Ammon's horn (tissue), 1 donor: ENCODE results near the gene CFAP157.

Experiments
- DNase-seq: peaks from one replicate; pipeline ENCODE4 v3.0.0-alpha.2; 2016; ENCODE audit warnings: low spot score

The CFAP157 gene

DNA sequence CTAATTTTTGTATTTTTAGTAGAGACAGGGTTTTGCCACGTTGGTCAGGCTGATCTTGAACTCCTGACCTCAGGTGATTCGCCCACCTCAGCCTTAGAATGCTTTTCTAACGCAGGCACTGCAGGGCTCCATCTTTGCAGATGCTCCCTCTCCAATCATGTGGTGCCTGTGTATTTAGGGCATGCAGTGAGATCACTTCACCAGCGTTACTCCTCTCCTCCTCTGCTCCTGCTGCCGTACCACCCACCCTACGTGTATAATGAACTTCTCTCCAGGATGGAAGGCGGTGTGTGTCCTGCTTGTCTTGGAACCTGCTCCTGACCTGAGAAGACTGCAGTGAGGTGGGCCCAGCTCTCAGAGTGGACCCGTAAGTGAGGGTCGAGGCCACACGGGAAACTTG lies 13.6 kb upstream of the CFAP157 start:
- peak; percentile 74 for DNase-seq

GRCh38 chr9:127693697-127694096 lies 13.1 kb upstream of the CFAP157 start:
- no peak for DNase-seq

DNA sequence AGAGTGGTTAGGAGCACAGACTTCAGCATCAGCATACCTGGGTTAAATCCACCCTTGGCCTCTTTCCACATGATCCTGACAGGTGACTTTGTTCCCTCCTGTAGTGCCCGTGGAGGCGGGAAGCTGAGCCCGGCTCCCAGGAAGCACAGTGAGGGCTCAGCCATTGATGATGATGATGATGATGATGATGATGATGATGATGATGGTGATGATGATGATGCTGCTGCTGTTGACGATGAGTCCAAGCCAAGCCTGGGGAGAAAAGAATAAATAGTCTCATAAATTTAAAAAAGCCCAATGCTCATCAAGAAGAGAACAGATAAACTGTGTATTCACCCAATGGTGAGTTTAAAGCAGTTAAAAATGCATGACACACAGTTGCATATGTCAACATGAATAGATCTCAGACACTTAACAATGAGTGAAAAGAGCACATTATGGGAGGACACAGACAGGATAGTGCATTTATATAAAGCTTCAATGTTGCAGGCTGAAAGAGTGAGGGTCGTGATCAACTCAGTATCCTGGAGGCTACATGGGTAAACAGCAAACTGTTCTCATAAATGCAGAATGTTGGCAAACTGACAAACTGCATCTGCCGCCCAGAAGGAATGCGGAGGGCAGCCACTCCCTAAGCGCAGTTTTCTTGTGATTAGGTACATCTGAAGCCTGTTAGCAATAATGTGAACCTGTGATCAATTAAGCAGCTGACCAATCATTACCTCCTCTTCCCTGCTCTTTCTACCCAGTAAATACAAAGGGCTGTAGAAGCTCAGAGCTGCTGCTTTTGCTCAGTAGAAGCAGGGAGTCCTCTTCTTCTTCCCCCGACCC lies 11.7 kb upstream of the CFAP157 start:
- no peak for DNase-seq

- DNase-seq, result no peak
Observed at GRCh38 chr9:127697575-127697974, 9.2 kb upstream of the CFAP157 start.

GRCh38 chr9:127698386-127698785 lies 8.4 kb upstream of the CFAP157 start:
- DNase-seq, result no peak

DNA sequence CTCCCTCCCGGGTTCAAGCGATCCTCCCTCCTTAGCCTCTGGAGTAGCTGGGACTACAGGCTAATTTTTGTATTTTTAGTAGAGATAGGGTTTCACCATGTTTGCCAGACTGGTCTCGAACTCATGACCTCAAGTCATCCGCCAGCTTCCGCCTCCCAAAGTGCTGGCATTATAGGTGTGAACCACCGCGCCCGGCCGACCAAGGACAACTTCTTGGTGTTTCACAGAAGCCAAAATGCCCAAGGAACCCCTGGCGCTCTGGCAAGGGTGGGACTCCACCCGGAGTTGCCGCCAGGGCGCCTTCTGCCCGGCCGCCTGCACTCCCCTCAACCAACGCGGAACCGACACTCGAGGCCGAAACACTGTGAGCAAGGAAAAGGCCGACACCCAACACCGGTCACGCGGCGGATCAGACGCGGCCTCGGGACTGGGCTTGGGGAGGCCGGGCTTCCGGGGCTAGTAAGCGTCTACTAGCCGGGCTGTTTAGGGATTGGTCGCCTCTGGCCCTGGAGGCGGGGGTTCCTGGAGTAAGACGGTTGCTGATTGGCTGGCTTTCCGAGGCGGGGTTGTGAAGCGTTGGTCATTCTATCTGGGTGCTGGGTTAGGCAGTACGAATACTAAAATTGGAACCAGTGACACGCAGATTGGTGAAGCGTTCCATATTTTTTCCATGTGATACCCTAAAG lies 7.7 kb upstream of the CFAP157 start:
- DNase-seq, result peak; percentile 98

DNA sequence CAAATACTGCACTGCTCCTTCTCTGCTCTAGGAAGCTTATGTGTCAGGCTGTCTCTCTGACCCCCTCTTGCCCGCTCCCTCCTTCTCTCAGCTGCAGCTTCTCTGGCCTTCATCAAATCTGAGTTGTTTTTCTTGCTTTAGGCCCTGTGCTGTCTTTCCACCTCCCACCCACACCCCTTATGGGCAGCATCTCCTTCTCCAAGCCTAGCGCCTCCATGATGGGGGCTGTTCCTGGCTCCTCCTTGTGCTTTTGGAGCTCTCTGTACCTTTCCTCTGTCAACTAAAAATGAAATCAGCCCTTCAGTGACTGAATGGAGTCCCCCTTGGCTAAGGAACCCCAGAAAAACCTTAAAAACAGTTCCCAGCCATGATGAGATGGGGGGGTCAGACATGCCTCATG lies 6.6 kb upstream of the CFAP157 start:
- DNase-seq, result no peak

DNA sequence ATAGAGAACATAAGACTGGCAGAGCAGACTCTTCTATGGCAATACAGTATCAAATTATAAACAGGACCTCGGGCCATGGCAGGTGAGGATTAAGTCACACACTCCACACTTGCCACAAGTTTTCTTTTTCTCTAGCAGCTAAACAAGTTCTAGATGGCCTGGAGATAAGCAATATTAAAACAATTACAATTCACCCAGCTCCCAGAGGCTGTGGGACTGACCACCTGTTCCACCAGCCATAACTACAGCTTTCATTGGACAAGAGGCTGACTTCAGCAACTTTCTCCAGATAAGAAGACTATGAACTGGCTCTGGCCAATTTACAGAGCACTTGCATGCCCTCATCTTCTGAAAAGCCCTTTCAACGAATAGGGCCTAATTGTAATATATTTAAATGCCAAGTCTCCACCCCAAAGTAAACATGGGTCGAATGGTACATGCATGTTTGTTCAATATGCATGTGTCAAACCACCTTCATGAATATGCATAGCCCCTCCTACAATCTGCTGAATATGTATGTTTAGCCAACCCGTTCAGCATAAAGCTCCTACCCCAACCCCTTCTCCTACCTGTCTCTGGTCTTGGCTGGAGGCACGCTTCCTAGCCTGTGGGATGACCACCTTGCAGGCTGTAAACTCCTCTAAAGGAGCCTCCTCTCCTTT lies 6.1 kb upstream of the CFAP157 start:
- no peak for DNase-seq

DNA sequence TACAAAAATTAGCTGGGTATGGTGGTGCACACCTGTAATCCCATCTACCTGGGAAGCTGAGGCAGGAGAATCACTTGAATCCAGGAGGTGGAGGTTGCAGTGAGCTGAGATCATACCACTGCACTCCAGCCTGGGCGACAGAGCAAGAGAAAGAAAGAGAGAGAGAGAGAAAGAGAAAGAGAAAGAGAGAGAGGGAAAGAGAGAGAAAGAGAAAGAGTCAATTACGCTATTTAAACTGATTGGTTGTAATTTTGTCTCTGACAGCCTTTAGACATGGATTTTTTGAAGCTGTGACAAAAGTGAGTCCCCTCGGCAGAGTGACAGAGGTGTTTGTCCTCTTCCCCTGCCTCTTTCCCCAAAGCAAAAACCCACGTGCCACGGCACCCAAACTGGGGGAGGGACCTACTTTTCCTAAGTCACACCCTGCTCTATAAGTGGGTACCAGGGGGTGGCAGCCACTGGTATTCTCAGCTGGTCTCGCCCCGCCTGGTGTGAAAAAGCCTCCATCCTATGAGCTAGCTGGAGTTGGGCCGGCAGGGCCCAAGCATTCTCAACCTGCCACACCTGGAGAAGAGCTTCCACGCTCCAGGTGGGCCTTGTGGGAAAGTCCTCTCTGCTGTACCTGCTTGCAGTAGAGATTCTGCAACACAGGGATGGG lies 3.4 kb upstream of the CFAP157 start:
- no peak for DNase-seq

- DNase-seq, result no peak
Observed at GRCh38 chr9:127705577-127706379, 1.0 kb upstream of the CFAP157 start.

DNA sequence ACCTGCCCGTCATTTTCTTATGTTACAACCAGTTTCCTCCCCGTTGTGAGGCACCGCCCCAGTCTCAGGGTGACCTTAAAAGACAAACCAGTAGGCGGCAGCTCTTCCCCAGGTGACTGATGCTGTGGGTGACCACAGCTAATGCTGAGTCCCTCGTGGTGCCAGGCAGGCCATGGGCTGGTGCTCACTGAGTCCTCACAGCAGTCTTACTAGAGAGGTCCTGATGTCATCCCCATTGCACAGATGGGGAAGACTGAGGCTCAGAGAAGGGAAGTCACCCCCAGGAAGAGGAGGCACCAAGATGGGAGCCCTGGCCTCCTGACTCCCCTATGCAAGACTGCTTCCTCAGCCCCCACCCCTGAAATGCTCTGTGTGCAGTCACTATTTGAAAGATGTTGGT lies 978 bp downstream of the CFAP157 start:
- DNase-seq, result no peak

GRCh38 chr9:127708952-127709587 lies 2.3 kb downstream of the CFAP157 start:
- no peak for DNase-seq

- DNase-seq, result no peak
Observed at GRCh38 chr9:127710204-127710783, 3.5 kb downstream of the CFAP157 start.

DNA sequence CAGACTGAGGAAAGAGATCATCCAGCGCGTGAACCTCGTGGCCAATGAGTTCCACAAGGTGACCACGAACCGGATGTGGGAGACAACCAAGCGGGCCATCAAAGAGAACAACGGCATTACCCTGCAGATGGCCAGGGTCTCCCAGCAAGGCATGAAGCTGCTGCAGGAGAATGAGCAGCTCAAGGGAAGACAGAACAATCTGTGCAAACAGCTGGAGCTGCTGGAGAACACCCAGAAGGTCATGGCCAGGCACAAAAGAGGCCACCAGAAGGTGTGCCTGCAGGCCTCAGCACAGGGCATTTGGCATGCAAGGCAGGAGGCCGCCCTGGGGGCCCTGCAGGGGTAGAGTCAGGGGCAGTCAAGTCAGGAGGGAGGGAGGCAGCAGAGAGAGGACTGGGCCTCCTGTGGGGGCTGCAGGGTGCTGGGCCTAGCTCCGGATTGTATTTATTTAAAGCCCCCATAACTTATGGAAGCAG lies 4.5 kb downstream of the CFAP157 start:
- no peak for DNase-seq

DNA sequence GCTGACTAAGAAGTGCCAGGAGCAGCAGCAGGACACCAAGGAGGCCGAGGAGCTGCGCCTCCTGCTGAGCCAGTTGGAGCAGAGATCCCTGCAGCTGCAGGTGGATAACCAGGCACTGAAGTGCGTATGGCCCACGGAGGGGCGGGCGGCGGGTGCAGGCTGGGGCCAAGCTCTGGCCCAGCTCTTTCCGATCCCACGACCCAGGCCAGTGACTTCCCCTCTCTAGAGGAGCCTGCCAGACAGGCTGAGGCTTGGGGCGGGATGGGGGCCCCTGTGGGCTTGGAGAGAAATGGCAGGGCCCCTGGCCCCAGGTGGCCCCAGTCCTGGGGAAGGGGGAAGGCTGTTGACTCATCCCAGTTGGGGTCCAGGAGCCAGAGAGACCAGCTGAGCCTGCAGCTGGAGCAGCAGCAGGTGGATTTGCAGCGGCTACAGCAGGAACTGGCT lies 5.1 kb downstream of the CFAP157 start:
- DNase-seq, result no peak

DNA sequence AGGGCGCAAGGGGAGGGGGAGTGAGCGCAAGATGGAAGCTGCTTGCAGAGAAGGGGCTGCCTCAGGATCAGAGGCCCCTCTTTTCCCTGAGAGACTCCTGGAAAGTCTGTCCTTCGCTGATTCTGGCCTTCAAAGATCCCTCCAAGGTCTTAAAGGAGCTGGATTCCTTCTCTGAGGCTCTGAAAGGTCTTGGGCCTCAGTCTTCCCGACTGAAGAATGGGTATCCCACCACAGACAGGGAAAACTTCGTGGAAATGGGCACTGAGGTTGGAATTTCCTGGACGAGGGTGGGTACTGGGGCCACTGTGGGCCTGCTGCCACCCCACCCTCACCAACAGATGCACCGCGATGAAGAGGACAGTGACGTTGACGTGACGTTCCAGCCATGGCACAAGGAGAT lies 5.6 kb downstream of the CFAP157 start:
- DNase-seq, result no peak

GRCh38 chr9:127712867-127713266 lies 6.1 kb downstream of the CFAP157 start:
- DNase-seq, result no peak

DNA sequence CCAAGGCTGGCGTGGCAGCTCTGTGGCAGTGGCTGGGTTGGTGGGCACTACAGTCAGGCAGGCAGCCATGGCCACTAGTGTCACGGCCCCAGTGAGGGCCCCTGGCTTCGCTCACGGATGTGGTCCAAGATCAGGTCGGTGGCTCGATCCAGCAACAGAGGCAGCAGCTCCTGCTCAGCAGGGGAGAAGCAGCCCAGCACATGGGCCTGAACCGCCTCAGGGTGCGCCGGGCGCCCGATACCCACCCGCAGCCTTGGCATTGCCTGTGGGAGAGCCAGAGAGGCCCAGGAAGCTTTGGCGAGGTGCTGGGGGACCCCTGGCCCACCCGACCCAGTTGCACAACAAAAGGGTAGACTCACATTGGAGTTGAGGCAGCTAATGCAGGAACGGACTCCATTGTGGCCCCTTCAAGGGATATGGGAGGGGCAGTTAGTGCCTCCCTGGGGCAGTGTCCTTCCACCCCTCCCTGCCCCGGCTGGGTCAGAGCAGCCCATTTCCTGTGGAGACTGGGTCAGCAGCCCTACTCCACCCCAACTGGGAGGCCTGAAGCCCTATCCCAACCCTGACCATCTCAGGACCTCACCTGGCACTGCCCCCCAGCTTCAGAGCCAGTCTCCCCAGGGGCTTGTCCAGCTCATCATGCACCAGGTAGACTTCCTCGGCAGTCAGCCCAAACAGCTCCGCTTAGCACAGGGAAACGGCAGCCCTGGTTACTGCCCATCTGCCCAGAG lies 7.4 kb downstream of the CFAP157 start:
- DNase-seq, result no peak

DNA sequence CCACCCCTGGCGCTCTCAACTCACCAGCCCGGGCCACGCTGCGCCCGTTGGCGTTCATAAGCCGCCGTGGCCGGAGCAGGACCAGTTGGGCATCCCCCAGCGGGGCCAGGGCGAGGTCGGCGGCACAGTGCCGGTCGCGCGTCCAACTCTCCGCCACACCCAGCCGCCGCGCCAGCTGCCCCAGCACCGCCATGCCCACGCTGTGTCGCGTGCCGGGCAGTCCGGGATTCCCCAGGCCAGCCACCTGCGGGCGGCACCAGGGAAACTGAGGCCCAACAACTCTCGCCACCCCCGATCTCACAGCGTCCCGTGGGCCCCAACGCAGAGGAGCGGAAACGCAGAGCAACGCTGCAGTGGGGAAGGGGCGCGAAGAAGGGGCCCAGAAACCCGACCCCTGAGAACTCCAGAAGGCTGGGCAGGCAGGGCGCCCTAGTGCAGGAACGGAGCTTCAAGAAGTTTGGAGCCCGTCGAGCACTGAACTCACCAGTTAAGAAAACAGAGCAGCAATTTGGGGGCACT lies 8.2 kb downstream of the CFAP157 start:
- no peak for DNase-seq
